GM23338 (cell line): ENCODE results near the gene CASK.

Experiments used
- CREB1 ChIP-seq: fragments of 250-450 bp; sonication (Bioruptor Pico); IDR thresholded peaks from 2 replicates; pipeline ENCODE4 v1.5.0; 2020; ENCODE audit warnings: low read depth, mild to moderate bottlenecking, moderate library complexity
- CTCF ChIP-seq, 2 experiments: fragments of 200-600 bp in 1 of 2; sonication (generic) in 1 of 2; conservative IDR thresholded peaks; 2 replicates each; pipeline versions ENCODE4 v1.5.1 to v1.6.1; 2016 to 2017; ENCODE audit warnings: antibody characterized with exemption in 2 of 2, low read depth in 2 of 2, mild to moderate bottlenecking in 2 of 2, moderate library complexity in 1 of 2
- ETS1 ChIP-seq: IDR thresholded peaks from 2 replicates; pipeline ENCODE4 v1.6.1; 2016; ENCODE audit warnings: antibody characterized with exemption
- EZH2 ChIP-seq: fragments of 200-600 bp; sonication (generic); IDR thresholded peaks from one replicate; pipeline ENCODE4 v1.8.0; 2017; ENCODE audit warnings: antibody characterized with exemption, mild to moderate bottlenecking, low read depth; ENCODE audit not compliant: unreplicated experiment
- EZH2phosphoT487 ChIP-seq: fragments of 200-600 bp; sonication (generic); IDR thresholded peaks from one replicate; pipeline ENCODE4 v1.8.1; 2018; ENCODE audit warnings: antibody characterized with exemption; ENCODE audit not compliant: unreplicated experiment
- JUNB ChIP-seq: IDR thresholded peaks from one replicate; pipeline ENCODE4 v1.6.1; 2016; ENCODE audit warnings: antibody characterized with exemption; ENCODE audit not compliant: unreplicated experiment
- NANOG ChIP-seq: IDR thresholded peaks from 2 replicates; pipeline ENCODE4 v1.6.1; 2016; ENCODE audit warnings: antibody characterized with exemption, borderline replicate concordance
- POLR2AphosphoS5 ChIP-seq: IDR thresholded peaks from 2 replicates; pipeline ENCODE4 v1.6.1; 2016; ENCODE audit warnings: antibody characterized with exemption, low read depth
- REST ChIP-seq: IDR thresholded peaks from one replicate; pipeline ENCODE4 v1.6.1; 2018; ENCODE audit warnings: antibody characterized with exemption; ENCODE audit not compliant: unreplicated experiment
- STAT1 ChIP-seq: IDR thresholded peaks from one replicate; pipeline ENCODE4 v1.6.1; 2016; ENCODE audit warnings: antibody characterized with exemption; ENCODE audit not compliant: unreplicated experiment
- ZNF114 ChIP-seq: fragments of 250-450 bp; sonication (Bioruptor Pico); IDR thresholded peaks from 2 replicates; pipeline ENCODE4 v1.5.0; 2020; ENCODE audit warnings: mild to moderate bottlenecking, moderate library complexity
- ZNF331 ChIP-seq: fragments of 250-450 bp; sonication (Bioruptor Pico); IDR thresholded peaks from 2 replicates; pipeline ENCODE4 v1.5.0; 2020; ENCODE audit warnings: low read depth, mild to moderate bottlenecking, moderate library complexity
- ZNF462 ChIP-seq: fragments of 250-450 bp; sonication (Bioruptor Pico); IDR thresholded peaks from 2 replicates; pipeline ENCODE4 v1.5.0; 2020; ENCODE audit warnings: mild to moderate bottlenecking, moderate library complexity

- TF ChIP-seq EZH2 (no peak), CTCF (conservative IDR thresholded peaks at IDR 0.05; ENCODE audit: low read depth in 2 of 2) (no peak), CREB1 (CRISPR knock-in tag) (no peak), REST (no peak), EZH2phosphoT487 (no peak), JUNB (no peak), POLR2AphosphoS5 (no peak), ZNF462 (CRISPR knock-in tag) (no peak), ZNF114 (CRISPR knock-in tag) (no peak), ZNF331 (CRISPR knock-in tag) (no peak), ETS1 (no peak), NANOG (no peak), STAT1 (no peak)
Measured at GRCh38 chrX:41516456-41516855, 406.9 kb downstream of the CASK start.
